ENCODE data around the gene SLC5A6. TPM values are rescaled to one million over a fixed set of nuclear protein-coding genes. Genes with fewer than 3 reads are reported as not detected.

The SLC5A6 gene
- total and polyA plus RNA-seq, 2 of the 8 experiments (the other 6 are each of a cell fraction or from before 2014, with no cell fraction given), result 118 to 183 TPM

- TF ChIP-seq CBX5 (IDR thresholded peaks at IDR 0.05; ENCODE audit: low read depth, low read length) (no peak), HDAC2 (IDR thresholded peaks at IDR 0.05; ENCODE audit: borderline replicate concordance in 1 of 2, low read depth in 2 of 2, low read length in 2 of 2) (no peak), CBX8 (IDR thresholded peaks at IDR 0.05; ENCODE audit: borderline replicate concordance, low read depth, low read length) (no peak), TEAD4 (IDR thresholded peaks at IDR 0.05; ENCODE audit: low read depth, low read length) (no peak), RBBP5 (IDR thresholded peaks at IDR 0.05; ENCODE audit: borderline replicate concordance, low read depth, low read length) (no peak), CEBPB (IDR thresholded peaks at IDR 0.05; ENCODE audit: low read depth, low read length) (no peak)
These were observed 44.9 kb upstream of the SLC5A6 start (continued) for GRCh38 chr2:27256855-27257454.
